ENCODE measurements around the gene SPIRE2. TPM values are rescaled to one million over a fixed set of nuclear protein-coding genes. Genes with fewer than 3 reads are reported as not detected.

SPIRE2 gene
- total RNA-seq, 3 donors from 2014 or later (not counting 1 experiment from before 2014, with no cell fraction given) = 4.5 to 8.7 (median 6.5) TPM

- Mint-ChIP-seq H3K9me3 (no peaks in the 10 kb centered on the region), H3K4me1 (peaks cover 14 to 16% of the 10 kb centered on the region in 2 donors), H3K36me3 (peaks cover 3% of the 10 kb centered on the region), H3K27me3 (ENCODE audit: low read depth in 2 of 2) (no peaks in the 10 kb centered on the region), H3K4me3 (no peak overlapping the region), H3K27ac (no peak overlapping the region)
- no peak overlapping the region for H3K4me3 ChIP-seq (ENCODE audit: low read length)
- no peak for TF ChIP-seq CTCF (IDR thresholded peaks at IDR 0.05)
- WGBS (ENCODE audit: insufficient coverage) = 95% methylated on average over 45 of the region's 45 CpGs
- H3K4me1 ChIP-seq (ENCODE audit: control insufficient read depth, insufficient read depth, low read length) = peaks cover 7% of the 10 kb centered on the region
- intact Hi-C loops (cut with micrococcal nuclease) = no loop called here
- no peaks in the 10 kb centered on the region for H3K27me3 ChIP-seq (ENCODE audit: control insufficient read depth, insufficient read depth, low read length)
- no peaks in the 10 kb centered on the region for H3K9me3 ChIP-seq (ENCODE audit: control insufficient read depth, insufficient read depth, low read length)
- no peak overlapping the region for H3K27ac ChIP-seq (ENCODE audit: low read length)
- H3K36me3 ChIP-seq (ENCODE audit: control insufficient read depth, insufficient read depth, low read length) = peaks cover 71% of the 10 kb centered on the region
- DNase-seq = no peak
- peak in 1 of 3 donors; percentile 21 for ATAC-seq
These were observed 65.6 kb downstream of the SPIRE2 start for GRCh38 chr16:89893642-89894548.

DNA sequence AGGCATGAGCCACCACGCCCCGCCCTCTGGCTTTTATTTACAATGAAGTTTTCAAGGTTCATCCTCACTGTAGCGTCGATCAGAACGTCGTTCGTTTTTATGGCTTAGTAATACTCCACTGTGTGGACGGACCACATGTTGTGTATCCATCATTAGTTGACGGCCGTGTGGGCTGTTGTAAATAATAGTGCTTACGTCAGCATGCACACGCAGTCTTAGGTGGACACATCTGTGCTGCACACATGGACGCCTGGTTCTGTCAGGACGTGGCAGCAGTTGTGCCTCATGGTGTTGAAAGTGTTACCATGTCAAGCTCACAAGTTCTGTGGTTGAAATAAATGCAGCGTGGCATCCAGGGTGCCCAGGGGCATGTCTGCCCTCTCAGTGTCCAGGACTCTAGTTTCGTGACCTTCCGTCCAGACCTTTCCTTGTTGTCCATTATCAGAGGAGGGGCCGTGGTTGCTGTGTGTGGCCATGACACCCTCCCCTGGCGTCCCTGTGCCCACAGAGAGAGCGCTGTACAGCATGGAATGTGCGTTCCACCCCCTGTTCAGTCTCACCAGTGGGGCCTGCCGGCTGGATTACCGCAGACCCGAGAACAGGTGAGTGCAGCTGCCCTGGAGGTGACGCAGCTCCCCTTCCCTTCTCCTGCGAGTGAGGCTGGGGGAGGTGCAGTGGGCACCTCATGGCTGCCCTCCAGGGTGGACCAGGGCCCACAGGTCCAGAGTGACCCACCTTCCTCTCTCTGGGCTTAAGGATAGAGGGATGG, 67.4 kb downstream of the SPIRE2 start:
- WGBS (ENCODE audit: insufficient coverage) = 97% methylated on average over 26 of the region's 26 CpGs
- Mint-ChIP-seq H3K27ac (no peak overlapping the region), H3K9me3 (no peaks in the 10 kb centered on the region), H3K4me3 (no peak overlapping the region), H3K36me3 (peaks cover 6% of the 10 kb centered on the region), H3K4me1 (peaks cover 10 to 12% of the 10 kb centered on the region in 2 donors), H3K27me3 (ENCODE audit: low read depth in 2 of 2) (no peaks in the 10 kb centered on the region)
- intact Hi-C loops (cut with micrococcal nuclease) = no loop called here
- no peaks in the 10 kb centered on the region for H3K9me3 ChIP-seq (ENCODE audit: control insufficient read depth, insufficient read depth, low read length)
- H3K4me3 ChIP-seq (ENCODE audit: low read length) = no peak overlapping the region
- H3K4me1 ChIP-seq (ENCODE audit: control insufficient read depth, insufficient read depth, low read length) = no peaks in the 10 kb centered on the region
- ATAC-seq (no peak), DNase-seq (no peak)
- H3K36me3 ChIP-seq (ENCODE audit: control insufficient read depth, insufficient read depth, low read length) = peaks cover 81% of the 10 kb centered on the region
- TF ChIP-seq CTCF (IDR thresholded peaks at IDR 0.05) = no peak
- H3K27ac ChIP-seq (ENCODE audit: low read length) = no peak overlapping the region
- H3K27me3 ChIP-seq (ENCODE audit: control insufficient read depth, insufficient read depth, low read length) = no peaks in the 10 kb centered on the region

- ATAC-seq (no peak), DNase-seq (no peak)
- TF ChIP-seq CTCF (IDR thresholded peaks at IDR 0.05) = no peak
- H3K36me3 ChIP-seq (ENCODE audit: control insufficient read depth, insufficient read depth, low read length) = peaks cover 74% of the 10 kb centered on the region
- H3K4me1 ChIP-seq (ENCODE audit: control insufficient read depth, insufficient read depth, low read length) = no peaks in the 10 kb centered on the region
- H3K27me3 ChIP-seq (ENCODE audit: control insufficient read depth, insufficient read depth, low read length) = no peaks in the 10 kb centered on the region
- Mint-ChIP-seq H3K36me3 (peaks cover 6% of the 10 kb centered on the region), H3K4me1 (peaks cover 5 to 6% of the 10 kb centered on the region in 2 donors), H3K27me3 (ENCODE audit: low read depth in 2 of 2) (no peaks in the 10 kb centered on the region), H3K4me3 (no peak overlapping the region), H3K27ac (peak overlapping the region in 1 of 2 donors; percentile 45), H3K9me3 (no peaks in the 10 kb centered on the region)
- no peak overlapping the region for H3K4me3 ChIP-seq (ENCODE audit: low read length)
- no peaks in the 10 kb centered on the region for H3K9me3 ChIP-seq (ENCODE audit: control insufficient read depth, insufficient read depth, low read length)
- 98% methylated on average over 11 of the region's 11 CpGs for WGBS (ENCODE audit: insufficient coverage)
- H3K27ac ChIP-seq (ENCODE audit: low read length) = no peak overlapping the region
- intact Hi-C loops (cut with micrococcal nuclease) = no loop called here
These were observed 68.9 kb downstream of the SPIRE2 start for GRCh38 chr16:89897204-89897603.
